BJ (cell line): ENCODE measurements around the gene SPECC1L. TPM values are rescaled to one million over a fixed set of nuclear protein-coding genes. Genes with fewer than 3 reads are reported as not detected.

ENCODE experiments used
- CTCF ChIA-PET: fragments of 350-600 bp; formaldehyde crosslinking; extraction: SDS; loops from one replicate; lab custom pipeline; 2021; ENCODE audit warnings: antibody characterized with exemption, inconsistent platforms; lab: Yijun Ruan, JAX
- POLR2A ChIA-PET: fragments of 300-600 bp; sonication (Branson Sonifier 250); formaldehyde crosslinking; extraction: SDS; loops from one replicate; lab custom pipeline; 2021; ENCODE audit warnings: antibody characterized with exemption; lab: Charles Lee
- DNase-seq: peaks from one replicate; pipeline ENCODE4 v3.0.0-alpha.2; 2011; ENCODE audit warnings: low read depth
- H3K27me3 ChIP-seq: 2 replicates; pipeline ENCODE4 v1.6.0; 2011; ENCODE audit warnings: low read length; ENCODE audit not compliant: control insufficient read depth, insufficient read depth
- H3K36me3 ChIP-seq: 2 replicates; pipeline ENCODE4 v1.5.1; 2011; ENCODE audit warnings: low read length; ENCODE audit not compliant: control insufficient read depth, insufficient read depth
- H3K4me3 ChIP-seq: 2 replicates; pipeline ENCODE4 v1.5.1; 2011; ENCODE audit warnings: low read depth, mild to moderate bottlenecking, control low read depth, low read length
- polyA plus RNA-seq: library from polyadenylated mRNA; depleted of rRNA; stranded (reverse); fragments of >200 nt; gene quantifications from 2 replicates; pipeline ENCODE4 v1.2.3, GENCODE V29; 2011
- TF ChIP-seq, protein P1 (sequence below): IDR thresholded peaks from 2 replicates; pipeline ENCODE4 v1.5.1; 2011; ENCODE audit warnings: low read depth, mild to moderate bottlenecking, control low read depth, inconsistent platforms, low read length, moderate library complexity; ENCODE audit not compliant: insufficient read depth

SPECC1L gene
- polyA plus RNA-seq, 1 experiment = 35.1 TPM

DNA sequence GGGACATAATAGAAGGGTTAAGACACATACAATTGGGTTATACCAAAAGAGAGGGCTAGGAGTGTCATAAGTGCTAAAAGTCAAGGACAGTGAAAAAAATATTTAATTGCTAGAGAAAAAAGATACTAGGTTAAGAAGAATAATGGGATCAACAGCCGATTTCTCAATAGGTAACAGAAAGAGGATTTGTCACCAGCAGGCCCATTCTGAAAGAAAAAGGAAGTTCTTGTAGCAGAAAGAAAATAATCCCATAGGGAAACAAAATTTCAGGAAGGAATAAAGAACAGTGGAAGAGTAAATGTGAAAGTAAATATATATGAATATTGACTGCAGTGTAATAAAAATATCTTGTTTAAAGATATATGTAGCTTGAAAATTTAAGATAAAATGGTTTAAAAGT lies 113.5 kb downstream of the SPECC1L start:
- TF ChIP-seq, protein P1, sequence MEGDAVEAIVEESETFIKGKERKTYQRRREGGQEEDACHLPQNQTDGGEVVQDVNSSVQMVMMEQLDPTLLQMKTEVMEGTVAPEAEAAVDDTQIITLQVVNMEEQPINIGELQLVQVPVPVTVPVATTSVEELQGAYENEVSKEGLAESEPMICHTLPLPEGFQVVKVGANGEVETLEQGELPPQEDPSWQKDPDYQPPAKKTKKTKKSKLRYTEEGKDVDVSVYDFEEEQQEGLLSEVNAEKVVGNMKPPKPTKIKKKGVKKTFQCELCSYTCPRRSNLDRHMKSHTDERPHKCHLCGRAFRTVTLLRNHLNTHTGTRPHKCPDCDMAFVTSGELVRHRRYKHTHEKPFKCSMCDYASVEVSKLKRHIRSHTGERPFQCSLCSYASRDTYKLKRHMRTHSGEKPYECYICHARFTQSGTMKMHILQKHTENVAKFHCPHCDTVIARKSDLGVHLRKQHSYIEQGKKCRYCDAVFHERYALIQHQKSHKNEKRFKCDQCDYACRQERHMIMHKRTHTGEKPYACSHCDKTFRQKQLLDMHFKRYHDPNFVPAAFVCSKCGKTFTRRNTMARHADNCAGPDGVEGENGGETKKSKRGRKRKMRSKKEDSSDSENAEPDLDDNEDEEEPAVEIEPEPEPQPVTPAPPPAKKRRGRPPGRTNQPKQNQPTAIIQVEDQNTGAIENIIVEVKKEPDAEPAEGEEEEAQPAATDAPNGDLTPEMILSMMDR = no peak
- no peaks in the 10 kb centered on the region for H3K36me3 ChIP-seq
- no peak for DNase-seq
- ChIA-PET CTCF (no interaction called here), POLR2A (no interaction called here)
- H3K27me3 ChIP-seq = no peaks in the 10 kb centered on the region
- H3K4me3 ChIP-seq = no peak overlapping the region

DNA sequence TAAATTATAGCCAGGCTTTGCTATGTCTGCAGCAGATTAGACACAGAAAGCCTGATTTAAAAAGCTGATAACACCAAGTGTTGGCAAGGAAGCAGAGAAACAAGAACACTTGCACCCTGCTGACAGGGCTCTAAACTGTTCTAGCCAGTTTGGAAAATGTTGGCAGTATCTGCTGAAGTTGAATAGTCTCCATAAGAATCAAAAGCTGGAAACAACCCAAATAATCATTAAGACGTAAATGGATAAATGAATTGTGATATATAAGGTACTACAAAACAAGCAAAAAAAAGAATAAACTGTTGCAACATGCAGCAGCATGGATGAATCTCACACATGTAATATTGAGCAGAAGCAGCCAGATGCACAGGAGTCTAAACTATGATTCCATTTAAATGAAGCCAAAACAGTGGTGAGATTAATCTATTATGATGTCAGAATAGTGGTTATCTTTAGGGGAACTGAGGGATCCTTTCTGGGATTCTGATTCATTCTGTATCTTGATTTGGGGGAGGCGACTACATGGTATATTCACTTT lies 116.4 kb downstream of the SPECC1L start:
- ChIA-PET POLR2A (no interaction called here), CTCF (interaction anchor here (0.9 to 1.0 kb wide), 2 partner anchors 10 to 16 kb away, joined by 3 read pairs; no protein-coding TSS in a partner anchor)
- no peaks in the 10 kb centered on the region for H3K36me3 ChIP-seq
- H3K27me3 ChIP-seq = no peaks in the 10 kb centered on the region
- no peak for DNase-seq
- TF ChIP-seq, protein P1 = no peak
- H3K4me3 ChIP-seq = no peak overlapping the region

DNA sequence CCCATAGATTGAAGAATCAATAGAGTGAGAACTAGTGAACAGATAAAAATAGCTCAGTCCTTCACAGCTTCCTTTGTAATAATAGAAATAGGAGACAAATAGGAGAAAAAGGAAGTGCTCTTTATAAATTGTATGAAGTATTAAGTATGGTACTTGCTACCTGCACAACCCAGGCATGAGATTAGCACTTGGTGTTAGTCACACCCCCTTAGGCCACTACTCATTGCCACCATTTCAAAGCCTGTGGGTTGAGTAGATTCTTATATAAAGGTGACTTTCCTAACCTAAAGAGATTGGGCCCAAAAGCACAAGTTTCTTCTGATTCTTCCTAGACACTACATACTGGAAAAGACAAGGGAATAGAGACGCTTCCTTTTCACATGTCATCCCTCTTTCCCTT lies 119.0 kb downstream of the SPECC1L start:
- no peaks in the 10 kb centered on the region for H3K36me3 ChIP-seq
- H3K27me3 ChIP-seq = no peaks in the 10 kb centered on the region
- ChIA-PET POLR2A (no interaction called here), CTCF (interaction anchor here (0.6 kb wide), 1 partner anchor 41 kb away, joined by 3 read pairs; no protein-coding TSS in a partner anchor)
- TF ChIP-seq, protein P1 = no peak
- no peak overlapping the region for H3K4me3 ChIP-seq
- DNase-seq = no peak

DNA sequence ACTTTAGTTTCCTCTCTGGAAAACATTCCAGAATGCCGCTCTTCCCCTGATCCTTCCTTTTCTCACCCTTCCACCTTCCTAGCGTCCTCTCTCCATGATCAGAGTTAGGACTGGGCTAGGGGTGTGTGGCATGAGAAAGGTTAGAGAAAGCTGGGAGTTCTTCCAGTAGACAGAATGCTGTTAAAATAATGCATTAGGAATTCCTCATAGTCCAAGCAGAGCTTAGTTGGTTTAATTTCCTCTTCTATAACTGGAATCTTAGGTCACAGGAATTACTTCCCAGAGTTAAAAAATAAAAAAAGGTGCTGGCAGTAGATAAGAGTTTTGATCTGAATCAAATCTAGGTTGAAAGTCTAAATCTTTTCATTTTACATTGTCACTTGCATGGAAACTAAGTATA lies 119.5 kb downstream of the SPECC1L start:
- no peaks in the 10 kb centered on the region for H3K36me3 ChIP-seq
- CTCF ChIA-PET = interaction anchor here (0.9 kb wide), 1 partner anchor 98 kb away, joined by 5 read pairs; no protein-coding TSS in a partner anchor
- DNase-seq = no peak
- TF ChIP-seq, protein P1 = no peak
- no peak overlapping the region for H3K4me3 ChIP-seq
- H3K27me3 ChIP-seq = no peaks in the 10 kb centered on the region
- POLR2A ChIA-PET = no interaction called here

DNA sequence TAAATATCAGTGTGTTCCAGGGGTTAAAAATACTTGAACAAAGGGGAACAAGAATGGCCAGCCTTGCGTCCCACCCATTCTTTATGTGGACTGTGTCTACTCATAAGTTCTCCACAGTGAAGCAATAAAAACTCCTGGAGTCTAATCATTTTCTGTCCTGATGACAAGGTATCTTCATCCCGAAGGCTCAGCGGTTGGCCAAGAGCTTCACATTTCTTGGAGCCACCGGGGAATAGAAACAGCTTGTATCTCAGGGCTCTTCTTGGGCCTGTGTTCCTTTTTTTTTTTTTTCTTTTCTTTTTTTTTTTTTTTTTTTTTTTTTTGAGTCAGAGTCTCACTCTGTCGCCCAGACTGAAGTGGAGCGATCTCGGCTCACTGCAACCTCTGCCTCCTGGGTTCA lies 119.9 kb downstream of the SPECC1L start:
- no peaks in the 10 kb centered on the region for H3K27me3 ChIP-seq
- DNase-seq = no peak
- ChIA-PET CTCF (interaction anchor here (0.7 to 1.2 kb wide), 4 partner anchors 33 to 106 kb away, joined by 3 to 5 read pairs (median 3); no protein-coding TSS in a partner anchor), POLR2A (no interaction called here)
- no peaks in the 10 kb centered on the region for H3K36me3 ChIP-seq
- no peak overlapping the region for H3K4me3 ChIP-seq
- TF ChIP-seq, protein P1 = no peak
